ENCODE data around the gene TIGAR. TPM values are rescaled to one million over a fixed set of nuclear protein-coding genes. Genes with fewer than 3 reads are reported as not detected.

TIGAR gene
- total RNA-seq, 2 experiments from 2014 or later = 10.3 to 12.8 TPM

GRCh38 chr12:4323396-4323795 lies 2.4 kb downstream of the TIGAR start:
- H3K4me1 Mint-ChIP-seq (ENCODE audit: low read depth) = peaks cover 35% of the 10 kb centered on the region
- DNase-seq = no peak
- CTCF ChIA-PET = interaction anchor here (1.1 kb wide), 1 partner anchor 216 kb away, joined by 3 read pairs; no protein-coding TSS in a partner anchor
- no peaks in the 10 kb centered on the region for H3K9me3 Mint-ChIP-seq
- peaks cover 3% of the 10 kb centered on the region for H3K36me3 Mint-ChIP-seq (ENCODE audit: low read depth)
- intact Hi-C loops (cut with micrococcal nuclease) = no loop called here
- H3K27ac Mint-ChIP-seq = no peak overlapping the region
- no peaks in the 10 kb centered on the region for H3K27me3 Mint-ChIP-seq (ENCODE audit: low read depth)
- no peak overlapping the region for H3K4me3 Mint-ChIP-seq

GRCh38 chr12:4324366-4324765 lies 3.4 kb downstream of the TIGAR start:
- intact Hi-C loops (cut with micrococcal nuclease) = no loop called here
- H3K9me3 Mint-ChIP-seq = no peaks in the 10 kb centered on the region

GRCh38 chr12:4325966-4326365 lies 5.0 kb downstream of the TIGAR start:
- H3K27ac Mint-ChIP-seq = no peak overlapping the region
- DNase-seq = no peak
- CTCF ChIA-PET = no interaction called here
- H3K27me3 Mint-ChIP-seq (ENCODE audit: low read depth) = no peaks in the 10 kb centered on the region
- peaks cover 31% of the 10 kb centered on the region for H3K4me1 Mint-ChIP-seq (ENCODE audit: low read depth)
- H3K9me3 Mint-ChIP-seq = no peaks in the 10 kb centered on the region
- peaks cover 7% of the 10 kb centered on the region for H3K36me3 Mint-ChIP-seq (ENCODE audit: low read depth)
- intact Hi-C loops (cut with micrococcal nuclease) = no loop called here
- H3K4me3 Mint-ChIP-seq = no peak overlapping the region

More at GRCh38 chr12:4324366-4324765, 3.4 kb downstream of the TIGAR start:
- Mint-ChIP-seq H3K4me1 (ENCODE audit: low read depth) (peaks cover 35% of the 10 kb centered on the region), H3K27me3 (ENCODE audit: low read depth) (no peaks in the 10 kb centered on the region), H3K27ac (no peak overlapping the region), H3K4me3 (no peak overlapping the region), H3K36me3 (ENCODE audit: low read depth) (peaks cover 3% of the 10 kb centered on the region)
- CTCF ChIA-PET = no interaction called here
- DNase-seq = no peak

- Mint-ChIP-seq H3K4me1 (ENCODE audit: low read depth) (peaks cover 25% of the 10 kb centered on the region), H3K9me3 (no peaks in the 10 kb centered on the region), H3K36me3 (ENCODE audit: low read depth) (peaks cover 9% of the 10 kb centered on the region), H3K27me3 (ENCODE audit: low read depth) (no peaks in the 10 kb centered on the region), H3K27ac (no peak overlapping the region), H3K4me3 (no peak overlapping the region)
- no peak for DNase-seq
- CTCF ChIA-PET = interaction anchor here (0.9 kb wide), 1 partner anchor 34 kb away, joined by 4 read pairs; no protein-coding TSS in a partner anchor
- intact Hi-C loops (cut with micrococcal nuclease) = no loop called here
These were observed 6.3 kb downstream of the TIGAR start for GRCh38 chr12:4327293-4327692.

- intact Hi-C loops (cut with micrococcal nuclease) = no loop called here
- Mint-ChIP-seq H3K4me3 (no peak overlapping the region), H3K4me1 (ENCODE audit: low read depth) (peaks cover 8% of the 10 kb centered on the region), H3K36me3 (ENCODE audit: low read depth) (peaks cover 11% of the 10 kb centered on the region), H3K9me3 (no peaks in the 10 kb centered on the region), H3K27ac (no peak overlapping the region), H3K27me3 (ENCODE audit: low read depth) (no peaks in the 10 kb centered on the region)
- DNase-seq = no peak
- CTCF ChIA-PET = no interaction called here
These were observed 9.2 kb downstream of the TIGAR start for GRCh38 chr12:4330203-4330602.

- no peak for DNase-seq
- Mint-ChIP-seq H3K9me3 (no peaks in the 10 kb centered on the region), H3K27me3 (ENCODE audit: low read depth) (no peaks in the 10 kb centered on the region), H3K36me3 (ENCODE audit: low read depth) (peaks cover 11% of the 10 kb centered on the region), H3K4me1 (ENCODE audit: low read depth) (peaks cover 3% of the 10 kb centered on the region), H3K4me3 (no peak overlapping the region), H3K27ac (no peak overlapping the region)
- CTCF ChIA-PET = no interaction called here
- intact Hi-C loops (cut with micrococcal nuclease) = no loop called here
These were observed 10.2 kb downstream of the TIGAR start for GRCh38 chr12:4331221-4331620.

- Mint-ChIP-seq H3K27ac (no peak overlapping the region), H3K9me3 (no peaks in the 10 kb centered on the region), H3K4me3 (no peak overlapping the region), H3K36me3 (ENCODE audit: low read depth) (peaks cover 15% of the 10 kb centered on the region), H3K4me1 (ENCODE audit: low read depth) (peaks cover 3% of the 10 kb centered on the region), H3K27me3 (ENCODE audit: low read depth) (no peaks in the 10 kb centered on the region)
- intact Hi-C loops (cut with micrococcal nuclease) = no loop called here
- CTCF ChIA-PET = no interaction called here
- DNase-seq = no peak
These were observed 10.8 kb downstream of the TIGAR start for GRCh38 chr12:4331842-4332241.

- no peak overlapping the region for H3K27ac Mint-ChIP-seq
- H3K36me3 Mint-ChIP-seq (ENCODE audit: low read depth) = peaks cover 28% of the 10 kb centered on the region
- H3K4me1 Mint-ChIP-seq (ENCODE audit: low read depth) = peaks cover 5% of the 10 kb centered on the region
- H3K27me3 Mint-ChIP-seq (ENCODE audit: low read depth) = no peaks in the 10 kb centered on the region
- no peak overlapping the region for H3K4me3 Mint-ChIP-seq
- CTCF ChIA-PET = no interaction called here
- intact Hi-C loops (cut with micrococcal nuclease) = no loop called here
- no peaks in the 10 kb centered on the region for H3K9me3 Mint-ChIP-seq
- no peak for DNase-seq
These were observed 25.9 kb downstream of the TIGAR start for GRCh38 chr12:4346931-4347330.

GRCh38 chr12:4353785-4354208 lies 32.8 kb downstream of the TIGAR start:
- H3K4me3 Mint-ChIP-seq = no peak overlapping the region

GRCh38 chr12:4355156-4356040 lies 34.4 kb downstream of the TIGAR start:
- no peak for DNase-seq
- CTCF ChIA-PET = interaction anchor here (1.1 kb wide), 1 partner anchor 50 kb away, joined by 3 read pairs; no protein-coding TSS in a partner anchor
- Mint-ChIP-seq H3K4me3 (no peak overlapping the region), H3K27me3 (ENCODE audit: low read depth) (no peaks in the 10 kb centered on the region), H3K27ac (peak overlapping the region; percentile 46), H3K36me3 (ENCODE audit: low read depth) (peaks cover 8% of the 10 kb centered on the region), H3K4me1 (ENCODE audit: low read depth) (no peaks in the 10 kb centered on the region), H3K9me3 (no peaks in the 10 kb centered on the region)
- intact Hi-C loops (cut with micrococcal nuclease) = loop anchor here (5.0 to 10.0 kb wide), 2 partner anchors 62 to 289 kb away; partner anchors contain the start of genes AKAP3 and NDUFA9

More at GRCh38 chr12:4353785-4354208, 32.8 kb downstream of the TIGAR start:
- H3K27me3 Mint-ChIP-seq (ENCODE audit: low read depth) = no peaks in the 10 kb centered on the region
- H3K27ac Mint-ChIP-seq = no peak overlapping the region
- peaks cover 5% of the 10 kb centered on the region for H3K4me1 Mint-ChIP-seq (ENCODE audit: low read depth)
- H3K36me3 Mint-ChIP-seq (ENCODE audit: low read depth) = peaks cover 8% of the 10 kb centered on the region
- intact Hi-C loops (cut with micrococcal nuclease) = loop anchor here (1.0 to 10.0 kb wide), 4 partner anchors 174 to 404 kb away; partner anchors contain the start of genes AKAP3 and NDUFA9
- H3K9me3 Mint-ChIP-seq = no peaks in the 10 kb centered on the region
- peak; percentile 43 for DNase-seq
- CTCF ChIA-PET = interaction anchor here (0.6 to 1.1 kb wide), 4 partner anchors 19 to 486 kb away, joined by 3 to 8 read pairs (median 3); a partner anchor contains a TSS

GRCh38 chr12:4356041-4356327 lies 35.0 kb downstream of the TIGAR start:
- H3K9me3 Mint-ChIP-seq = no peaks in the 10 kb centered on the region
- H3K36me3 Mint-ChIP-seq (ENCODE audit: low read depth) = peaks cover 8% of the 10 kb centered on the region

GRCh38 chr12:4366090-4366489 lies 45.1 kb downstream of the TIGAR start:
- Mint-ChIP-seq H3K27ac (no peak overlapping the region), H3K9me3 (no peaks in the 10 kb centered on the region), H3K4me1 (ENCODE audit: low read depth) (no peaks in the 10 kb centered on the region), H3K36me3 (ENCODE audit: low read depth) (no peaks in the 10 kb centered on the region), H3K4me3 (no peak overlapping the region), H3K27me3 (ENCODE audit: low read depth) (peaks cover 4% of the 10 kb centered on the region)
- DNase-seq = no peak
- CTCF ChIA-PET = no interaction called here
- intact Hi-C loops (cut with micrococcal nuclease) = no loop called here

More at GRCh38 chr12:4356041-4356327, 35.0 kb downstream of the TIGAR start:
- CTCF ChIA-PET = interaction anchor here (0.5 kb wide), 1 partner anchor 470 kb away, joined by 6 read pairs; no protein-coding TSS in a partner anchor
- no peaks in the 10 kb centered on the region for H3K27me3 Mint-ChIP-seq (ENCODE audit: low read depth)
- peak overlapping the region; percentile 46 for H3K27ac Mint-ChIP-seq
- intact Hi-C loops (cut with micrococcal nuclease) = loop anchor here (5.0 to 10.0 kb wide), 2 partner anchors 61 to 289 kb away; partner anchors contain the start of genes AKAP3 and NDUFA9
- DNase-seq = peak; percentile 85
- no peaks in the 10 kb centered on the region for H3K4me1 Mint-ChIP-seq (ENCODE audit: low read depth)
- H3K4me3 Mint-ChIP-seq = no peak overlapping the region

All from activated naive CD4-positive, alpha-beta T cell treated with anti-CD3 and anti-CD28 coated beads for 36 hours (primary cell).